HepG2 (cell line): ENCODE results near the gene SNRNP200. TPM values are rescaled to one million over a fixed set of nuclear protein-coding genes. Genes with fewer than 3 reads are reported as not detected.

ENCODE experiments used
- ARID4A ChIP-seq: sonication (generic); formaldehyde crosslinking; IDR thresholded peaks from 2 replicates; pipeline ENCODE4 v1.5.0; 2020; ENCODE audit warnings: mild to moderate bottlenecking, missing genetic modification reagents, borderline replicate concordance
- HOXA3 ChIP-seq: sonication (generic); formaldehyde crosslinking; IDR thresholded peaks from 2 replicates; pipeline ENCODE4 v1.5.0; 2020; ENCODE audit warnings: missing genetic modification reagents
- MED1 ChIP-seq: sonication (generic); formaldehyde crosslinking; IDR thresholded peaks from 2 replicates; pipeline ENCODE4 v1.4.0; 2020; ENCODE audit warnings: missing genetic modification reagents
- SETDB1 ChIP-seq: sonication (generic); formaldehyde crosslinking; IDR thresholded peaks from 2 replicates; pipeline ENCODE4 v1.5.1; 2020; ENCODE audit warnings: missing genetic modification reagents, mild to moderate bottlenecking, borderline replicate concordance
- SIN3B ChIP-seq: fragments of 150-350 bp; IDR thresholded peaks from 2 replicates; pipeline ENCODE4 v1.6.1; 2014; ENCODE audit warnings: low read length
- TCF7 ChIP-seq: sonication (generic); IDR thresholded peaks from 2 replicates; pipeline ENCODE4 v1.6.1; 2016; ENCODE audit warnings: antibody characterized with exemption, low read depth
- ZBTB38 ChIP-seq: sonication (generic); formaldehyde crosslinking; IDR thresholded peaks from 2 replicates; pipeline ENCODE4 v1.5.1; 2020; ENCODE audit warnings: mild to moderate bottlenecking, missing genetic modification reagents
- ZC3H13 ChIP-seq: sonication (generic); formaldehyde crosslinking; IDR thresholded peaks from 2 replicates; pipeline ENCODE4 v1.8.1; 2023; ENCODE audit warnings: mild to moderate bottlenecking, missing genetic modification reagents, moderate library complexity
- ZNF260 ChIP-seq: sonication (generic); formaldehyde crosslinking; IDR thresholded peaks from 2 replicates; pipeline ENCODE4 v1.4.0; 2020; ENCODE audit warnings: missing genetic modification reagents, low read depth, mild to moderate bottlenecking, borderline replicate concordance
- ZNF33B ChIP-seq: sonication (generic); formaldehyde crosslinking; IDR thresholded peaks from 2 replicates; pipeline ENCODE4 v1.5.1; 2020; ENCODE audit warnings: mild to moderate bottlenecking, missing genetic modification reagents
- ZNF407 ChIP-seq: sonication (generic); formaldehyde crosslinking; IDR thresholded peaks from one replicate; pipeline ENCODE4 v1.5.1; 2020; ENCODE audit warnings: mild to moderate bottlenecking, missing genetic modification reagents; ENCODE audit errors: not compliant biosample characterization
- ZNF552 ChIP-seq: sonication (generic); formaldehyde crosslinking; IDR thresholded peaks from 2 replicates; pipeline ENCODE4 v1.9.0; 2022; ENCODE audit warnings: missing genetic modification reagents, mild to moderate bottlenecking, borderline replicate concordance
- ZNF639 ChIP-seq: conservative IDR thresholded peaks from 2 replicates; pipeline ENCODE4 v1.6.1; 2018; ENCODE audit warnings: missing genetic modification reagents
- polyA plus RNA-seq, 8 experiments: library from polyadenylated mRNA; depleted of rRNA in 3 of 8; stranded (reverse) in 7 of 8; unstranded in 1 of 8; fragments of >200 nt; fragmentation: Illumina TruSeq in 4 of 8; extraction: Trizol in 4 of 8; gene quantifications; 2 replicates each; pipeline versions ENCODE4 v1.2.1 to v1.2.3, GENCODE V29; 2011 to 2016; ENCODE audit warnings: low read depth in 4 of 8, missing spikeins in 1 of 8, mixed read lengths in 1 of 8; ENCODE audit not compliant: insufficient read depth in 1 of 8
- total RNA-seq, 5 experiments: library from RNA; depleted of rRNA; stranded (reverse); fragments of >200 nt; fragmentation: Illumina TruSeq; extraction: Trizol; gene quantifications; 2 replicates each; pipeline ENCODE4 v1.2.3, GENCODE V29; 2016; ENCODE audit warnings: low read depth in 1 of 5

Gene SNRNP200
- total and polyA plus RNA-seq, 2 of the 13 experiments (the other 11 are each of a cell fraction or from before 2014, with no cell fraction given), result 99.0 to 232 TPM

- peak; percentile 88 for TF ChIP-seq ZNF407 (CRISPR knock-in tag)
- TF ChIP-seq ZBTB38 (CRISPR knock-in tag), result peak; percentile 84
- peak; percentile 82 for TF ChIP-seq MED1 (CRISPR knock-in tag)
- TF ChIP-seq ZNF639 (CRISPR knock-in tag), result peak; percentile 97
- TF ChIP-seq TCF7, result no peak
- TF ChIP-seq SETDB1 (CRISPR knock-in tag), result no peak; the same call in 1 of the 2 replicates
- peak; percentile 90; the same call in 1 of the 2 replicates for TF ChIP-seq ZNF552 (CRISPR knock-in tag)
- TF ChIP-seq ARID4A (CRISPR knock-in tag), result peak; percentile 98
- TF ChIP-seq ZNF260 (CRISPR knock-in tag), result no peak
- no peak; the same call in 1 of the 2 replicates for TF ChIP-seq ZC3H13 (CRISPR knock-in tag)
- peak; percentile 97 for TF ChIP-seq HOXA3 (CRISPR knock-in tag)
- TF ChIP-seq ZNF33B (CRISPR knock-in tag), result peak; percentile 75; the same call in 1 of the 2 replicates
- TF ChIP-seq SIN3B, result no peak
Measured at GRCh38 chr2:96265840-96266679, 39.3 kb downstream of the SNRNP200 start, which contains the start of the genes CIAO1 and TMEM127 (continued).
